Right lung (tissue), 5 donors: ENCODE data around the gene MYCBP2. TPM values are rescaled to one million over a fixed set of nuclear protein-coding genes. Genes with fewer than 3 reads are reported as not detected.

Source experiments
- polyA plus RNA-seq, 5 donors: library from polyadenylated mRNA; unstranded; fragments of 120-200 nt; gene quantifications; one replicate each; pipeline versions ENCODE4 v1.2.1 to v1.2.3, GENCODE V29; 2013; ENCODE audit warnings: inconsistent platforms in 1 of 5, low replicate concordance in 1 of 5; ENCODE audit not compliant: insufficient read length in 5 of 5, insufficient read depth in 1 of 5

The MYCBP2 gene
- polyA plus RNA-seq, 5 donors = 57.6 to 77.4 (median 69.5) TPM

Other genes starting within 250 kb of the MYCBP2 start
- under 1 TPM; 0.09 to 0.78 (median 0.27) TPM for gene SCEL, start 208.6 kb upstream of the MYCBP2 start, polyA plus RNA-seq